Liver (tissue), 9 donors: ENCODE data around the gene ASXL2. TPM values are rescaled to one million over a fixed set of nuclear protein-coding genes. Genes with fewer than 3 reads are reported as not detected.

Experiments used
- DNase-seq: peaks from one replicate; pipeline ENCODE4 v3.0.0-alpha.2; 2017; ENCODE audit warnings: low spot score
- H3K27ac ChIP-seq, 2 donors: one replicate each; pipeline ENCODE4 v1.7.0; 2013; ENCODE audit warnings: inconsistent platforms in 2 of 2, low read length in 2 of 2, control low read depth in 1 of 2, low read depth in 1 of 2, mild to moderate bottlenecking in 1 of 2
- H3K27me3 ChIP-seq, 4 donors: one replicate each; pipeline versions ENCODE4 v1.6.1 to v1.7.0; 2013; ENCODE audit warnings: low read length in 3 of 4, inconsistent platforms in 1 of 4, mild to moderate bottlenecking in 1 of 4, moderate library complexity in 1 of 4; ENCODE audit not compliant: control insufficient read depth in 4 of 4, insufficient read depth in 4 of 4
- H3K36me3 ChIP-seq, 4 donors: one replicate each; pipeline versions ENCODE4 v1.6.1 to v1.7.0; 2013; ENCODE audit warnings: low read length in 3 of 4, mild to moderate bottlenecking in 3 of 4, low read depth in 1 of 4, moderate library complexity in 1 of 4; ENCODE audit not compliant: control insufficient read depth in 4 of 4, insufficient read depth in 3 of 4
- H3K4me1 ChIP-seq, 4 donors: one replicate each; pipeline versions ENCODE4 v1.6.1 to v1.7.0; 2013; ENCODE audit warnings: low read length in 3 of 4, mild to moderate bottlenecking in 3 of 4, moderate library complexity in 1 of 4; ENCODE audit not compliant: control insufficient read depth in 4 of 4, insufficient read depth in 4 of 4
- H3K4me3 ChIP-seq, 3 donors: one replicate each; pipeline versions ENCODE4 v1.6.1 to v1.7.0; 2013; ENCODE audit warnings: low read length in 3 of 3, control low read depth in 1 of 3, low read depth in 1 of 3, mild to moderate bottlenecking in 1 of 3
- H3K9ac ChIP-seq, 2 donors: one replicate each; pipeline ENCODE4 v1.7.0; 2013; ENCODE audit warnings: low read length in 2 of 2, mild to moderate bottlenecking in 2 of 2, moderate library complexity in 2 of 2, control low read depth in 1 of 2, low read depth in 1 of 2
- H3K9me3 ChIP-seq, 4 donors: one replicate each; pipeline versions ENCODE4 v1.6.1 to v1.7.0; 2013; ENCODE audit warnings: low read length in 3 of 4; ENCODE audit not compliant: control insufficient read depth in 4 of 4
- ATF3 ChIP-seq: IDR thresholded peaks from 2 replicates; pipeline ENCODE4 v1.6.1; 2016; ENCODE audit warnings: antibody characterized with exemption
- CTCF ChIP-seq: fragments of 150-350 bp; IDR thresholded peaks from 2 replicates; pipeline ENCODE4 v1.5.1; 2017; ENCODE audit warnings: improper control_type of control experiment, low read depth, low read length; ENCODE audit not compliant: missing input control
- EGR1 ChIP-seq, 2 donors: IDR thresholded peaks; 2 replicates each; pipeline ENCODE4 v1.6.1; 2016 to 2018; ENCODE audit warnings: antibody characterized with exemption in 2 of 2, low read depth in 2 of 2
- FOXA1 ChIP-seq: IDR thresholded peaks from 2 replicates; pipeline ENCODE4 v1.6.1; 2016; ENCODE audit warnings: antibody characterized with exemption
- FOXA2 ChIP-seq: IDR thresholded peaks from 2 replicates; pipeline ENCODE4 v1.6.1; 2016; ENCODE audit warnings: antibody characterized with exemption
- GABPA ChIP-seq, 2 donors: IDR thresholded peaks in 1 of 2; conservative IDR thresholded peaks in 1 of 2; 2 replicates each; pipeline ENCODE4 v1.6.1; 2016; ENCODE audit warnings: antibody characterized with exemption in 2 of 2, mild to moderate bottlenecking in 1 of 2, moderate library complexity in 1 of 2
- HNF4A ChIP-seq, 2 donors: conservative IDR thresholded peaks; 2 replicates each; pipeline ENCODE4 v1.6.1; 2016; ENCODE audit warnings: antibody characterized with exemption in 2 of 2, mild to moderate bottlenecking in 2 of 2
- HNF4G ChIP-seq: IDR thresholded peaks from 2 replicates; pipeline ENCODE4 v1.6.1; 2016; ENCODE audit warnings: antibody characterized with exemption
- MAX ChIP-seq: IDR thresholded peaks from 2 replicates; pipeline ENCODE4 v1.6.1; 2016; ENCODE audit warnings: antibody characterized with exemption
- NR2F2 ChIP-seq: IDR thresholded peaks from 2 replicates; pipeline ENCODE4 v1.6.1; 2016; ENCODE audit warnings: antibody characterized with exemption
- RXRA ChIP-seq, 2 donors: IDR thresholded peaks; 2 replicates each; pipeline ENCODE4 v1.6.1; 2017 to 2018; ENCODE audit warnings: antibody characterized with exemption in 2 of 2, mild to moderate bottlenecking in 1 of 2
- YY1 ChIP-seq: IDR thresholded peaks from 2 replicates; pipeline ENCODE4 v1.6.1; 2016; ENCODE audit warnings: antibody characterized with exemption, mild to moderate bottlenecking
- ZBTB33 ChIP-seq: IDR thresholded peaks from 2 replicates; pipeline ENCODE4 v1.6.1; 2016; ENCODE audit warnings: antibody characterized with exemption
- WGBS: extraction: QIAGEN DNeasy Blood & Tissue Kit; methylation state at CpG from one replicate; pipeline ENCODE4 v1.1.7; 2013; 5-methylcytosine and 5-hydroxymethylcytosine counted together
- polyA plus RNA-seq, 2 donors: library from polyadenylated mRNA; stranded (reverse) in 1 of 2; unstranded in 1 of 2; fragments of 200-250 nt in 1 of 2; fragments of >200 nt in 1 of 2; fragmentation: Nextera tagmentation in 1 of 2; extraction: Ambion mirVana in 1 of 2; gene quantifications; one replicate each; pipeline versions ENCODE4 v1.2.1 to v1.2.3, GENCODE V29; 2013 to 2015
- total RNA-seq, 2 donors: library from RNA; depleted of rRNA; stranded (reverse); fragments of >200 nt; gene quantifications; one replicate each; pipeline ENCODE4 v1.2.3, GENCODE V29; 2014
- donor health status: healthy.
- donor health status: healthy.
- donor health status: healthy.
- donor health status: healthy.
- donor health status: healthy.

The ASXL2 gene
- total and polyA plus RNA-seq, 4 donors = 2.4 to 7.3 (median 4.4) TPM

- Histone ChIP-seq H3K4me1 (peaks cover 8 to 18% (median 13%) of the 10 kb centered on the region in 4 donors), H3K9ac (no peak overlapping the region), H3K36me3 (peaks cover 0 to 2% (median 0%) of the 10 kb centered on the region in 4 donors), H3K27ac (no peak overlapping the region), H3K27me3 (no peaks in the 10 kb centered on the region), H3K9me3 (no peaks in the 10 kb centered on the region), H3K4me3 (no peak overlapping the region)
- TF ChIP-seq EGR1 (IDR thresholded peaks at IDR 0.05; ENCODE audit: low read depth in 2 of 2) (no peak), FOXA2 (no peak), CTCF (no peak), RXRA (IDR thresholded peaks at IDR 0.05) (no peak), HNF4A (conservative IDR thresholded peaks at IDR 0.05) (no peak), HNF4G (no peak), FOXA1 (no peak), ZBTB33 (no peak), GABPA (IDR thresholded peaks at IDR 0.05 in 1 of 2, conservative IDR thresholded peaks at IDR 0.05 in 1 of 2) (no peak), YY1 (no peak), MAX (no peak)
- 97% methylated on average over 4 of the region's 4 CpGs for WGBS
- no peak for DNase-seq
Observed at GRCh38 chr2:25784404-25784803, 93.9 kb downstream of the ASXL2 start.

GRCh38 chr2:25777077-25777476 lies 101.2 kb downstream of the ASXL2 start:
- DNase-seq = no peak
- WGBS = 98% methylated on average over 5 of the region's 5 CpGs

More at GRCh38 chr2:25777077-25777476, 101.2 kb downstream of the ASXL2 start:
- Histone ChIP-seq H3K9me3 (no peaks in the 10 kb centered on the region), H3K4me3 (no peak overlapping the region), H3K27ac (no peak overlapping the region), H3K27me3 (no peaks in the 10 kb centered on the region), H3K9ac (no peak overlapping the region), H3K36me3 (no peaks in the 10 kb centered on the region), H3K4me1 (no peaks in the 10 kb centered on the region)
- TF ChIP-seq RXRA (IDR thresholded peaks at IDR 0.05) (no peak), ZBTB33 (no peak), NR2F2 (no peak), ATF3 (no peak)
